Measurements from ENCODE around the gene GALNTL6. TPM values are rescaled to one million over a fixed set of nuclear protein-coding genes. Genes with fewer than 3 reads are reported as not detected.

Gene GALNTL6
- total RNA-seq, 1 donor from 2014 or later: 0.13 TPM

DNA sequence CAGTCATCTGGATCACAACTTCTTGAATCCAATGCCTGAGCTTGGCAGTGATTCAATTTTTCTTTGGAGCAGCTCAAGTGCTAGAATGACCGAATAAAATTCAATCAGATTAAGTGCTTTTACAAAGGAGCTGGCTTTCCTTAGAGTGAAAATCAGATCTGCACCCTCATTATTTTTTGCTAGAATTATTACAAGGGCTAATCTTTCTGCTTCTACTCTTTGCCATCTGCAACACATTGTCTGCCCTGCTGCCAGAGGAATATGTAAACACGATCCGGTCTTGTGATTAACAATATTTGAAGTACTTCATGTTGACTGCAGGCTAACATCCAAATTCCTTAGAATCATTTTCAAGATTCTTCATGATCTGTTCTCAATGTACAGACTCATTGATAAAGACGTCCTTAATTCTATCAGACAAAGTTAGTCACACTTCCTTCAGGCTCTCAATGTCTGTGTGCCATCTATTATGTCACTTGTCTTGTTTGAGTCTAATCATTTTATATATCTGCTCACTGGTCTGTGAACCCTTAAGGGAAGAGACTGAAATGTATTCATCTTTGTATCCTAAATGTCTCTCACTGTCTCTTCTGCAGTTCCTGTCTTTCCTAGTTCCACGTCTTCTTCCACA lies 531.2 kb downstream of the GALNTL6 start:
- Histone ChIP-seq H3K4me3 (ENCODE audit: low read depth, low read length) (no peak overlapping the region), H3K27me3 (ENCODE audit: control insufficient read depth, insufficient read depth, low read length) (no peaks in the 10 kb centered on the region), H3K36me3 (ENCODE audit: control insufficient read depth, insufficient read depth, low read length) (no peaks in the 10 kb centered on the region)
- TF ChIP-seq, protein P1, sequence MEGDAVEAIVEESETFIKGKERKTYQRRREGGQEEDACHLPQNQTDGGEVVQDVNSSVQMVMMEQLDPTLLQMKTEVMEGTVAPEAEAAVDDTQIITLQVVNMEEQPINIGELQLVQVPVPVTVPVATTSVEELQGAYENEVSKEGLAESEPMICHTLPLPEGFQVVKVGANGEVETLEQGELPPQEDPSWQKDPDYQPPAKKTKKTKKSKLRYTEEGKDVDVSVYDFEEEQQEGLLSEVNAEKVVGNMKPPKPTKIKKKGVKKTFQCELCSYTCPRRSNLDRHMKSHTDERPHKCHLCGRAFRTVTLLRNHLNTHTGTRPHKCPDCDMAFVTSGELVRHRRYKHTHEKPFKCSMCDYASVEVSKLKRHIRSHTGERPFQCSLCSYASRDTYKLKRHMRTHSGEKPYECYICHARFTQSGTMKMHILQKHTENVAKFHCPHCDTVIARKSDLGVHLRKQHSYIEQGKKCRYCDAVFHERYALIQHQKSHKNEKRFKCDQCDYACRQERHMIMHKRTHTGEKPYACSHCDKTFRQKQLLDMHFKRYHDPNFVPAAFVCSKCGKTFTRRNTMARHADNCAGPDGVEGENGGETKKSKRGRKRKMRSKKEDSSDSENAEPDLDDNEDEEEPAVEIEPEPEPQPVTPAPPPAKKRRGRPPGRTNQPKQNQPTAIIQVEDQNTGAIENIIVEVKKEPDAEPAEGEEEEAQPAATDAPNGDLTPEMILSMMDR (IDR thresholded peaks at IDR 0.05; ENCODE audit: insufficient read depth, low read length, poor library complexity, severe bottlenecking): no peak
- no peak for DNase-seq (ENCODE audit: low read depth)

DNA sequence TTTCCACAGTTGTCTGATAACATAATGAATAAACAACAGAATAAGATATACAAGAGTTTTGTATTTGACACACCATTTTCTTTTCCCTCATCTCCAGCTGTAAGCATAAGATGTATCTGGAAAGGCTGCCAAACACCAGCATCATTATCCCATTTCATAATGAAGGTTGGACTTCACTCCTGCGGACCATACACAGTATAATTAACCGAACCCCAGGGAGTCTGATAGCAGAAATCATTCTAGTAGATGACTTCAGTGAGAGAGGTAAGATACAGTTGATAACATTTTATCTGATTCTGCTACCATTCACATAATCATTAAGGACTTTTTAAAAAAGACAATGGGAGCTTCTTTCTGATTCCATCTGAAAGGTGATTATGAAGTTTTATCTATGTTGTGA lies 535.2 kb downstream of the GALNTL6 start:
- no peak for DNase-seq (ENCODE audit: low read depth)
- Histone ChIP-seq H3K4me3 (ENCODE audit: low read depth, low read length) (no peak overlapping the region), H3K27me3 (ENCODE audit: control insufficient read depth, insufficient read depth, low read length) (no peaks in the 10 kb centered on the region), H3K36me3 (ENCODE audit: control insufficient read depth, insufficient read depth, low read length) (no peaks in the 10 kb centered on the region)
- TF ChIP-seq, protein P1 (IDR thresholded peaks at IDR 0.05; ENCODE audit: insufficient read depth, low read length, poor library complexity, severe bottlenecking): no peak

DNA sequence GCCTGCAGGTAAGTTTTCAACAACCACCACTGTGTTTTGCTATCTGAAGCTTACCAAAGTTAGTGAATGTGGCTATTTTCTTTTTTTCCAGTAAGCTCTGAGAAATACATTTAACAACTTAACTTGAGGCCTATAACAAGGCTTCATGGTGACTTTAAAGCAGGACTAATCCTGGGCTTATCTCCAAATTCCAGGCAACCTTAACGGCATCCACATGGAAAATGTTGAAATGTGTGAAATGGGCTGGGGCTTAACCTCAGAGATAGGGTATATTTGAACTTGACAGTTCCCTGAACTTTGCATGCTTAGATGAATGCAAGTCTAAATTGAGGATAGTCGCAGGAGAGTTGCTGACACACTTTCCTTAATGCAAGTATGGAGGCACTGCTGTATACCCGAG lies 539.2 kb downstream of the GALNTL6 start:
- H3K36me3 ChIP-seq (ENCODE audit: control insufficient read depth, insufficient read depth, low read length): no peaks in the 10 kb centered on the region
- no peak for DNase-seq (ENCODE audit: low read depth)
- no peak overlapping the region for H3K4me3 ChIP-seq (ENCODE audit: low read depth, low read length)
- TF ChIP-seq, protein P1 (IDR thresholded peaks at IDR 0.05; ENCODE audit: insufficient read depth, low read length, poor library complexity, severe bottlenecking): no peak
- no peaks in the 10 kb centered on the region for H3K27me3 ChIP-seq (ENCODE audit: control insufficient read depth, insufficient read depth, low read length)

DNA sequence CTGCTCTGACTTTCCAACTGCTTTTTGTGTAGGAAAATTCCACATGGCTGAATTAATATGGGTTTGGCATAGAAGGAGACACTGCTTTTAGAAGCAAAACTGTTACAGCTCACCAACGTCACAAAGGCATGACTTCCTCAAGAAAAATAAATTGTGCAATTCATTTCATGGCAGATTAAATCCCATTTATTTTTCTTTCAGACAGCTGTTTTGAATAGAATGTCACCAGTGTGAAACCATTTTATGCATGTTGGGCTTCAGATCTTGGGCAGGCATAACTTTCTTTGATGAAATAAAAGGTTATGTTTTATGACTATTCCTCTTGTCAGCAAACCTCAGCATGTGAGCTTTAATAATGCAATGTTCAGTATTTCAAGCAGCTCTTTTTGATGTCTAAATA lies 542.8 kb downstream of the GALNTL6 start:
- DNase-seq (ENCODE audit: low read depth): peak; percentile 18
- TF ChIP-seq, protein P1 (IDR thresholded peaks at IDR 0.05; ENCODE audit: insufficient read depth, low read length, poor library complexity, severe bottlenecking): no peak
- no peaks in the 10 kb centered on the region for H3K36me3 ChIP-seq (ENCODE audit: control insufficient read depth, insufficient read depth, low read length)
- no peak overlapping the region for H3K4me3 ChIP-seq (ENCODE audit: low read depth, low read length)
- no peaks in the 10 kb centered on the region for H3K27me3 ChIP-seq (ENCODE audit: control insufficient read depth, insufficient read depth, low read length)

DNA sequence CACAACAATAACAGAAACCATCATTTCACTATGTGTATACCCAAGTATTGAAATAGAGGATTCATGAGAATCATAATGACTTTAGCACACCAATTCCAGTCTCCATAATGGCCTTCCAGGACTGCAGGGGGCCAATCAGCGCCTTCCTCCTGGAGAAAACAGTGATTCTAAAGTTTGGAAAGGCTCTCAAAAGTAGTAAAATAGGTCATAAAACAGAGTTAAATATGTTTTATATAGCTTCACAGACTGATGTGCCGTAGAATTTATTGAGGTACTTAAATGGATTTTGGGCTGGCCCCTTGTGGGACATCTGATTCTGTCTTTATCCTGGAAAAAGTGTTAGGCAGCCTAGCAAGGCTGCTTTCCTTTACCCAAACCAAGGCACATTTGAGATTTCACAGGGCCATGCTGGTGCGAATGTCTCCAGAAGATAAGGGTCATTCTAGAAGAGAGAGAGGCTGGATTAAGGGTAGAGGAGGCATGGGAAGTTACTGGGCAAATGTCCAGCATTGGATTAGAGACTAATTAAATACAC lies 543.9 kb downstream of the GALNTL6 start:
- DNase-seq (ENCODE audit: low read depth): no peak
- TF ChIP-seq, protein P1 (IDR thresholded peaks at IDR 0.05; ENCODE audit: insufficient read depth, low read length, poor library complexity, severe bottlenecking): no peak
- no peak overlapping the region for H3K4me3 ChIP-seq (ENCODE audit: low read depth, low read length)
- H3K27me3 ChIP-seq (ENCODE audit: control insufficient read depth, insufficient read depth, low read length): no peaks in the 10 kb centered on the region
- H3K36me3 ChIP-seq (ENCODE audit: control insufficient read depth, insufficient read depth, low read length): no peaks in the 10 kb centered on the region

DNA sequence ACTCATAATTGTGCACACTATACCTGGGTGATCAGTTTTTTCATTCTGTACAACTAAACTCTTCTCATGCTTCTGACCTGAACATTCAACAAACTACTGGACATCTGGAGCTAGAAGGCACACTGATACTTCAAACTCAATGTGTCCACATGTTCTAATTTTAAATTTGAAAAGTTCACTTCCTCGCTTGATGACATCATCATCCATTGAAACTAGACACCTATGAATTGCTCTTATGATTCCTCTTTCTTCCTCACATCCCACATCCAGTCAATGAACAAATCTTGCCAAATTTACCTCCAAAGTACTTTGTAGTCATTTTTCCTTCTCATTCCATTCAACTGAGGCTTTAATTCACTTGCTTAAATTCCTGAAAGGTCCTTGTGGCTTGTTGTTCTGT lies 549.4 kb downstream of the GALNTL6 start:
- TF ChIP-seq, protein P1 (IDR thresholded peaks at IDR 0.05; ENCODE audit: insufficient read depth, low read length, poor library complexity, severe bottlenecking): no peak
- no peak for DNase-seq (ENCODE audit: low read depth)
- Histone ChIP-seq H3K27me3 (ENCODE audit: control insufficient read depth, insufficient read depth, low read length) (no peaks in the 10 kb centered on the region), H3K4me3 (ENCODE audit: low read depth, low read length) (no peak overlapping the region), H3K36me3 (ENCODE audit: control insufficient read depth, insufficient read depth, low read length) (no peaks in the 10 kb centered on the region)

All from kidney epithelial cell (primary cell).